Stimulated activated CD8-positive, alpha-beta memory T cell treated with anti-CD3 and anti-CD28 coated beads, Interleukin-2, amount 100 ng/mL, for 1 hour (primary cell): Measurements from ENCODE around the gene EEFSEC.

Source experiments
- DNase-seq, 2 donors: peaks; one replicate each; pipeline ENCODE4 v3.0.0-alpha.2; 2020; ENCODE audit warnings: low read depth in 2 of 2

Gene EEFSEC

DNA sequence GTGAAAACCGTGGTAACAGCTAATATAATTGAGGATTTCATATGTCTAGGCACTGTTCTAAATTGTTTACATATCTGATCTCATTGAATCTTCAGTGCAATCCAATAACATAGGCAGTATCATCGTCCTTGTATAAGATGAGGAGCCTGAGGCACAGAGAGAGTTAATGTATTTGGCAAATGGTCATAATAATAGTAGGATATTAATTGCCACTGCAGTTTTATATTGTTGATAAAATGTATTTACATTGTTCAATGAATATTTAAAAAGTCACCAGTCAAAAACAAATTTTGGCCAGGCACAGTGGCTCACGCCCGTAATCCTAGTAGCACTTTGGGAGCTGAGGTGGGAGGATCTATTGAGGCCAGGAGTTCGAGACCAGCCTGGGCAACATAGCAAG lies 88.5 kb downstream of the EEFSEC start:
- no peak for DNase-seq

DNA sequence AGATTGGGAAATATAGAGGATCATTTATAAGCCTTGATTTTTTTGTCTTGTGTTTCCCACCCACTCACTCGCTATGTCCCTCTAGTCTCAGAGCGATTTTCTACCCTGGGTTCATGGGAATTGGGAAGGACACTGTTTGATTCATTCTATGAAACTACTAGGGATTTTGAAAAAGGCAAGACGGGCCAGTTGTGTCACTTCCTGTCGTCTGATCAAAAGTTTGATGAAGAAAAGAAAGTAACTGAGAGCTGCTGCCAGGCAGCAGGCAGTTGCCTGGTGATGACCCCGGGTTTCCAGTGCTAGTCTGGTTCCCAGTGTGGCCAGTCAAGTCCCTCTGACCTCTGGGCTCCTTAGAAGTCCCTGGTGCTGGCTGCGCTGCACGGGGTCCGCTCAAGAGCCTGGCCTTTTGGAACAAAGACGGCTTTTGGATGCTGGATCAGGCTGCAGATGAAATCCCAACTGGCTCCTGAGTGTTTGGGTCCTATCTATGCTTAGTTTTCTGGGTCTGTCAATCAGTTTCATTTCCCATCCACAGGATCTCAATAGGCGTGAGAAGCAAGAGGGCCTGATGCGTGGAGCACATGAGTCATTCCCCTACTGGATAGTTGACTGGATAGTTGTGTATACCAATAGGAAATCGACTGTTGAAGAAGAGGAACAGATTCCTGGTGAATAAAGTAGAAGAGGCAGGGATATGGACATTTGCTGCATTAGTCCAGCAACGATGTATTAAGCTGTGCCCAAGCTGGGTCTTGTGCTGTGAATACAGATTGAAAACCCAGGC lies 89.7 kb downstream of the EEFSEC start:
- no peak for DNase-seq

DNA sequence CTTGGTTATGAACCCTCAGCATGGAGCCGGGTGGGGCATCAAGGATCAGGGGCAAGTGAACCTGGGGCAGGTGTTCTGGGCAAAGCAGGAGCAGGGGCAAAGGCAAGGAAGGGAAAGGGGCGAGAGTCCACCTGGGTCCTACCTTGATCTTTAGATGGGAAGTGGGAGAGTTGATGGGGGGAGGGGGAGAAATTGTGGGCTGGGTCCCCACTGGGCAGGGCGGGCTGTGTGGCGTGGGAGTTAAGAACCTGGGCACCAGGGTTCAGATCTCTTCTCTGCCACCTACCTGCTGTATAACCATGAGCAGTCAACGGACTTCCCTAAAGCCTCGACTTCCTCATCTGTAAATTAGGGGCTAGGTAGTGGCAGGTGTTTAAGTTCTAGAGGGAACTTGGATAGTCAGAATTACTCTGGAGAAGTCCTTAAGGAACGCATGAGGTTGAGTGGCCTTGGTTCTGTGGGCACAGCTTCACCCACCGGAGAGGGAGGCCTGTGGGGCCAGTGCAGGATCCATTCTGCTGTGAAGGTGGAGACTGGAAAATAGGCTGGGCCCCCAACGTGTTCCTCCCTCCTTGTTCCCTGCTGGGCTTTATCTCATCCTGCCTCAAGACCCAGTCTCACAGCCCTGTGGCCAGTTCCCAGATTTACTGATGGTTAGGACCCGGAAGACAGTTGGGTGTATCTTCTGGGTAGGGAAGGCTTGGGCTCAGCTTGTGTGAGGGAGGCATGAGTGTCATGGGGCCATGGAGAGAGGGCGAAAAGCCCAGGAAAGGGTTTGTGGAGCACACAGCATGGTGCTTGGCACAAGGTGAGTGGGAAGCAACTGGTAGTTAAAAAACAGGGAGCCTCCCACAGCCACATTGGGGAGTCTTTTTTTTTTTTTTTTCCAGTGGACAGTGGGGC lies 90.6 kb downstream of the EEFSEC start:
- no peak for DNase-seq

DNA sequence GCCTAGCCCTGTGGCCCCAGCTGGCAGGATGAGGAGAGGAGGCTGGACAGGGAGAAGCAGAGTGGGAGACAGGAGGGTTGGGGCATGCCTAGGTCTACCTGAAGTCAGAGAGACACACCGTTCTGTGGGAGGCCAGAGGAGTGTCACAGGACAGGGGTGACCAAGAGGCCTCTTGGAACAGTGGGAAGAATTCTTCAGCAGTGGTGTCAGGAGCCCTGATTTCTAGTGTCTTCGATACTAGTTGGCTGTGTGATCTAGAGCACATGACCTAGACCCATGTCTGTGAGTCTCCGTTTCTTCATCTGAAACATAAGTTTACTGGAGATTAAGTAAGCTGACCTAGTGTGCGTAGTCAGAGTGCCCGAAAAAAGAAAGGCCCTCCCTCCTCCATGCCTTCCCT lies 92.2 kb downstream of the EEFSEC start:
- no peak for DNase-seq

DNA sequence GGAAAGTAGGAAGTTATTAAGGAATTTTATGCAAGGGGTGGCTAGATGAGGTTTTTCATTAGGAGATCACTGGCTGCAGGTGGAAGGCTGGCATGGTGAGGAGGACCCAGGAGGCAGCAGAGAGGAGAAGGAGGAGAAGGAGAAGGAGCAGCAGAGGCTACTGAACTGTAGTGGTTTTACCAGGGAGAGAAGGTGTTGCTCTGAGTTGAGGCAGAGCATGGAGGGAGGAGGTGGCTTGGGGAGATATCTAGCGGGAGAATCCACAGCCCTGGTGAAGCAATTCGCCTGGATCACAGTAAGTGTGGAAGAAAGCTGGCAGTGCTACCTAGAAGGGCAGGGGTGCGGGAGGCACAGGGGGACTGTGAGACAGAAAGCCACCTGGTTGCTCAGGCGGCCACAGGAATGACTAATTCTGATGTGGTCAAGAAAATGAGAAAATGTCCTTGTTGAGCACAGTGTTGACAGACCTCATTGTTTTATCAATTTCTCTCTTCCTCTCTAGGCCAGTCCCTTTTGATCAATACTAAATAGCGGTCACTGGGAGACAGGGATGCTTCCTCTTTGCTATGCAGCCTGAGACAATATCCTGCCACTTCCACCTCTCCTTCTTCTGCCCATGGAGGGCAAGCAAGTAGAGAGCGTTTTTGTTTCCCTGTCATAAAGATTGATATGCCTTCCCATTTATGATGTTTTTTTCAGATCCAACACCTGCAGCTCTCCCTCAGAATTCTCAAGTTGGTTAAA lies 94.6 kb downstream of the EEFSEC start:
- no peak for DNase-seq

DNA sequence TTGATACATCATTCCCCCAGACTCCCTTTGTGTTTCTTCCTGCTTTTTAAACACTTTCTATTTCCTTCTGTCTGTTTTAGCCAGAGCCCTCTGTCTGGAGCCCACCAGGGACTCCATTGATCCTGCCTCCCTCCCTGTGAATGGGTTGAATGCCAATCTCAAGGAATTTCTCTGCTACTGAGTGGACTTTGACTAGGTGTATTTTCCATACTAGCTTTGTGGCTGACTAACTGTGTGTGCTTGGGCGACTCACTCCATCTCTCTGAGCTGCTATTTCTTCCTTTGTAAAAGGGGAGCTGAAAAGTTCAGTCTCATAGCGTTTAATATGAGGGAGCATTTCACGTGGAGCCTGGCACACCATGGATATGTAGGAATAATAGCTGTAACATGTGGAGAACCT lies 98.8 kb downstream of the EEFSEC start:
- DNase-seq = no peak

DNA sequence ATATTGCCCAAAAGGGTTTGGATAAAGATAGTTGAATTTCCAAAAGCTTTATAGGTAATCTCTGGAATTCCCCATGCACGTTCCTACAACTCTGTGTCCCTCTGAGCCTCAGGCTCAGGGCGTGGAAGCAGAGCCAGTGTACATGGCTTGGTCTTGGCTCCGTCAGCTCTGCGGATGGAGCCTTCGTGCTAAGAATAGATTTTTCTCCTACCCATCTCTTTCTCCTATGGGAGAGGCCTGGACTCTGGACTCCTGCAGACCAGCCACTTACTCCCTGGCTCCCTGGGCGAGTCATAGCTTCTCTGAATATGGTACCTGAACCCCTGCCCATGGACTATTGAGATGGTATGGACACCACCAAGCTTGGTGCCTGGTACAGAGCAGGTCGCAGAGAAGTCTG lies 99.9 kb downstream of the EEFSEC start:
- no peak for DNase-seq

DNA sequence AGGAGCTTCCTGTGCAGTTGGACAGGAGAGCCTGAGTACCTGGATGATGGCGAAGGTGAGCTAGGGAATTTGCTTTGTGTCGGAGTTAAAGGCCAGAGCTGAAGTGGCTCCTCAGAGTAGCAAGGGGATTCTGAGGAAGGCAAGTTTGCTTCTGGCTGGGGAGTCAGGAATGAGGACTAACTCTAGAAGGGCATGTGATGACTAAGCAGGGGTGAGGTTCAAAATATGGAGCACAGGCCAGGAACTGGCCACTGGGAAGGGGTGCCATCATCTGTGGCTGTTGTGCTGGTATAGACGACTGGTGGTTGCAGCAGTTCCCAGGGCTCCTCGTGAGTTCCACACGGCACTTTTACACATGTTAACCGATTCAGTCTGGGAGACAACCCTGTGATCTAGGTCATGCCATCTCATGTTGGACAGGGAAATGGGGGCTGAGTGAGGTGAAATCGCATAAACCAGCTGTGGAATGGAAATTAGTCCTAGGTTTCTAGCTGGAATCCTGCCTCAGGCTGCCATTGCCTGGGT lies 100.8 kb downstream of the EEFSEC start:
- DNase-seq = no peak

DNA sequence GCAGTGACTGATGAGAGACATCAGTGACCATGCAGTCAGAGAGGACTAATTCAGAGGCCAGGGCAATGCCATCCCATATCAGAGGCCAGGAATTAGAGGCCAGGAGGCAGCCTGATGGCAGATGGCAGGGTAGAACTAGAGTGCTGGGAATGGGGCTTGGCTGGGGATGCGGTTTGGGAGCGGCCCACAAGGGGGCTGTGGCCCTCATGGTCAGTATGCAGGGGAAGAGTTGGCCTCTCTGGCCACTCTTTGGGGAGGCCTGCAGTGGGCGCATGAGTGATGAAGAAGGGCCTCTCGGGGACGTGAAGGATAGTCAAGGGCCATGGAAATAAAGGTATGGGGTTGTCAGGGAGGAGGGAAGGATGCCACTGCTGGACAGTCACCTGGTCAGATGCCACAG lies 101.7 kb downstream of the EEFSEC start:
- no peak for DNase-seq

DNA sequence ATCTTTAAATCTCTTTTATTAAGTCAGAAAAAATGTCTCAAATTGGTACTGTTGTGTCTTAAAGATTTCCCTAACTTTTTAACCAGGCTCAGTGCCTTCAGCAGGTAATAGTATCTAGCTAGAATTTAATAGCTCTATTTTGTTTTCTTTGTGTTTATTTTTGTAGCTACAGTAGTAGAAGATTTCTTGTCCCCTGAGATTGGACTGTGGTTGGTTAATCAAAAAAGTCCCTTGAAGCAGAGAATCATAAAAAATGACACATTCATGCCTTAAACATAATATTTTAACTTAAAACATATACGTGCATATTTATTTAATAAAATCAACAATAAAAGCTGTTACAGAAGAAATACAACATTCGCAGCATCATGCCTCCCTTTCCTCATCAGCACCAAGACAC lies 102.8 kb downstream of the EEFSEC start:
- DNase-seq = no peak

DNA sequence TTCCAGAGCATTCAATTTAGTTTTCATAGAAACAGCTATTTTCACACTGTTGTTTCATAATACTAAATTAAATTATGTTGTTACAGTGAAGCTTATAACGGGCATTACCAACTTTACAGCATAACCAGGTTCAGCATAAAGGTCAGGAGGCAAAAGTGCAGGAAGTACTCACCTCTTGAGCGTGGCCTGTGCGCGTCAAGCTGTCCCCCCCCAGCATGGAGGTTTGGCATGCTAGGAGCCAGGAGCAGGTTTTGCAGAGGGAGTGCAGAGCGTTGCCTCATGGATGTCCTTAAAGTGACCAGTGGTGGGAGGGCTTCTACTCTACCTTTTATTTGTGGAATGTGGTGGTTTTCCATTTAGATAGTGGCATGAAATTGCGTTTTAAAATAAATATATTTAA lies 104.4 kb downstream of the EEFSEC start:
- no peak for DNase-seq

DNA sequence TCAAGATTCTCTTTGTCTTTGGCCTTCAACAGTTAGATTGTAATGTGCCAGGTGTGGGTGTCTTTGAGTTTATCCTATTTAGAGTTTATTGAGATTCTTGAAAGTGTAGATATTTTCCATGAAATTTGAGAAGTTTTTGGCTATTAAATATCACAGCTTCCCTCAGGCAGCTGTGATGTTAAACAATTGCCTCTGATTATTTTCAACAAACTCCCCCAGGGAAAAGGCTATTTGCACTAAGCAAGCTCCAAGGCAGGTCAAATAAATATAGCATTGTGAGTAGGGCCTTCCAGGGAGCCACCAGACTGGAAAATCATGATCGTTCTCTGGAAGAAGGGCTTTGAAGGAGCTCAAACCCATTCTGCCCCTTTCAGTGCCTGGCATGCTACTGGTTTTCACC lies 107.0 kb downstream of the EEFSEC start:
- no peak for DNase-seq

DNA sequence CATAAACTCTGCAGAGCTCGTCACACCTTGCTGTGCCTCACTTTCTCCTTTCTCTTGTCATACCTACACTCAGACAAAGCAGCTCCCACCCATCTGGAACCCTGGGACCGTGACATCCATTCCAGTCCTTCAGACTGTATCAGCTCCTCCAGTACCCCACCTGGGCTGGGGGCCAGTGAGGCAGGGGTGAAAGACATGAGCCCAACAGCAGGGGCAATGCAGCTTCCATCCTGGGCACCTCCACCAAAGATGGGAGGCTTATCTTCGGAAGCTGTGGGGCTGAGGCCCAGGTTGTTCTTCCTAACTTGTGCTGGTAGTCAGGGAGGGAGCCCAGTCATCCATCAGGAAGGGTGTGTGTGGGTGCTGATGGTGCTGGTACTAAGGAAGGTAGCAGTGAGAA lies 109.2 kb downstream of the EEFSEC start:
- no peak for DNase-seq

DNA sequence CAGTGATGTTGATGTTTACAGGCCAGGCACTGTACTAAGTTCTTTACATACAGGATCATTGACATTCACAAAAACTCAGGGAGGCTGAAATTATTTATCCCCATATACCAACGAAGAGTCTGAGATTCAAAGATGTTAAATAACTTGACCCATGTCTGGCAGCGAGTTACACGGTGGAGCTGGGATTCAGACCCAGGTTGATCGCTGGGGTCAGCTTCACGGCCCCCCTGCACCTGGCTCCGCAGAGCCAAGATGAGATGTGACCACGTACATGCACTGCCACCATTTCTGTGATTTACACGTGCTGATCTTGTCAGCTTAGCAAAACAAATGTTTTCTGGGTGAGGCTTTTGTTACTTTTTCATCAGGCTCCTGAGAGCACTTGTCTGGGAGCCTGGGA lies 109.8 kb downstream of the EEFSEC start:
- DNase-seq = no peak

DNA sequence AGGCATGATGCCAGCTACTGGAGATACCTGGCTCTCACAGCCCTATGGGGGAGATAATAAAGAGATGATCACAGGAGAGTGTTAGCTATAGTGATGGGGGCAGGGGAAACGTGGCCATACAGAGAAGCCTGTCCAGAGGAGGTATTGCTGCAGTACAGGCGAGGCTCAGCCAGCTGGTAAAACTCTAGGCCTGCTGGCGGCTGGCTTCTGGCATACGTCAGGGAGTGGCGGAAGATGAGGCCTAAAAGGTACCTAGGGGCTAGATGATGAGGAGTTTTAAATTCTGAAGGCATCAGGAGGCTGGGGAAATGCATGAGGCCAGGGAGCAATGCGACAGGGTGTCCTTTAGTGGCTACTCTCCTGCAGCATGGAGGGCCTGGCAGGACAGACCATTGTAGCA lies 110.7 kb downstream of the EEFSEC start:
- DNase-seq = no peak

DNA sequence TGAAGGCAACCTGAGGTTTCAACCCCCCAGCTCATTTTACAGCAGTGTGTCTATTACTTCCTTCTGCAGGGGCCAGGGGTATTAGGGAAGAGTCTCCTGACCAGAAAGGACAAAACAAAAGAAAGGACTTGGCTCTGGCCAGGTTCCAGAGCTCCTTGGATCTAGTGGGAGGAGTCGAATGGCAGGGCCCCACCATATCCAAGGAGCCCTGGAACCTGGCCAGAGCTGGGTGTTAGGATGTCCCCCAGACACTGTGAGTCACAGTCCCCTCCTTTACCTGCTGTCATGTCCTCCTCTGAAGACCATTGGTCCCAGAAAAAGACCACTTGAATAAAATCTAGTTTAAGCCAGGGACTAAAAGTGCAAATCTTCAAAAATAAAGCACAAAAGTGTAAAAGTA lies 113.2 kb downstream of the EEFSEC start:
- DNase-seq = no peak

DNA sequence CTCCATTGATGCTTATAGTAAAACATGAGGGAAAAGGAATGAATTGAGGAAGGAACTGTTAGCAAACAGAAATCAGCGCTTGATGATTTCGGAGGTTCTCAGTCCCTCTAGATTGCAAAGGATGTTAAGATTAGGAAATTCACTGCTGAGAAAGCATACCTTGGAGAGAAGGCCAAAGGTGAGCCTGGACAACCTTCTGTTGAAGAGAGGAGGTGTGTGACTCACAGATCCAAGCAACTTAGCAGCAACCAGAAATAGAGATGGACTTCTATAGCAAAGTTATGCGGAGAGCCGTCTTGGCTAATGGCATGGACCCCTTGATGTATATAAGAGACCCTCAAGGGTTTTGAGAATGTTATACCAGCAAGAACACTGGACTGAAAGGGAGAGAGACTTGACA lies 114.3 kb downstream of the EEFSEC start:
- no peak for DNase-seq

DNA sequence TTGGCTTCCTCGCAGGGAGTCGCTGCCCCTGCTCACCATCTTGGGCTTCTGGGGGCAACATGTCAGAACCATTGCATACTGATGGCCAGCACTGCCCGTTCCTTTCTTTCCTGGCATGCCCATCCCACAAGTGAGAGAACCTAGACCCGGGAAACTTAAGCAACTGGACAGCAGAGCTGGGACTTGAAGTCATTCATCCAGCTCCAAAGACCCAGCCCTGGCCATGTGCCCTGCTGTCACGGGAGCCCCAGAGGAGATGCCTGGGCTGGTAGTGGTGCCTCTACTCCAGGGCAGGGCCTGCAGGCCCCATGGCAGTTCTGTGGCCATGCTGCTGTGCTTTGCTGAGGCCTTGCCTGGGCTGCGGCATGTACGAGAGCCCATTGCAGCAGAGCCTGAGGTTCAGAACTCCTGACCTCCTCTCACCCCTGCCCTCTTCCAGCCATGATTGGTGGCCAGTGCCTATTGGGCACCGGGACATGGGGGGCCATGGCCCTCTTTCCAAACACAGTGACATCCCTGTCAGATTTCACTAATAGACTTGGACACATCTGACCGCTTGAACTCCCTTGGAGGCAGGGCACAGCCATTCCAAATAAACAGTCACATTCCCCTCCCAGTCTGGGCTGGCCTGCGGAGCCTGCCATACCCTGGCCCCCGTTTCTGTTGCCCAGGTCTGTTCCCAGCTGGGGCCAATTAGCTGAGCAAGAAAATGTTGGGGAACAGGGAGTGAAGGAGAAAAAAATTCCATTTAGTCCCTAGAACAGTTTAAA lies 115.9 kb downstream of the EEFSEC start:
- DNase-seq = no peak

DNA sequence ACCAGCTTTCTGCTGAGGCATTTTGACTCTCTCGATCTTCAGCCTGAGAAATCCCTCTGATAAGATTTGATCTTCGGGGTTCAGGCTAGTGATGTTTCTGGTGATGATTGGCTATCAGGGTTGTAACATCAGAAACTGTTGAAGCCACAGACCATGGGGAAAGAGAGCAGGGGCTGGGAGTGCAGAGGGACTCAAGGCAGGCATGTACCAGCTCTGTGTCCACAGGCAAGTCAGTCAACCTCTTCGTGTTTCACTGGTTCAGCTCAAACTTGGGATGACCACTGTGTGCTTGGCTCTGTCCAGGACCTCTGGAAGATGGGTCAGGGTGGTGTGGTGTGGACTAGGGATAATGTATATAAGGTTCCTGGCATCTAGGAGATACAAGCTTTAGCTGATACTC lies 116.5 kb downstream of the EEFSEC start:
- DNase-seq = no peak

DNA sequence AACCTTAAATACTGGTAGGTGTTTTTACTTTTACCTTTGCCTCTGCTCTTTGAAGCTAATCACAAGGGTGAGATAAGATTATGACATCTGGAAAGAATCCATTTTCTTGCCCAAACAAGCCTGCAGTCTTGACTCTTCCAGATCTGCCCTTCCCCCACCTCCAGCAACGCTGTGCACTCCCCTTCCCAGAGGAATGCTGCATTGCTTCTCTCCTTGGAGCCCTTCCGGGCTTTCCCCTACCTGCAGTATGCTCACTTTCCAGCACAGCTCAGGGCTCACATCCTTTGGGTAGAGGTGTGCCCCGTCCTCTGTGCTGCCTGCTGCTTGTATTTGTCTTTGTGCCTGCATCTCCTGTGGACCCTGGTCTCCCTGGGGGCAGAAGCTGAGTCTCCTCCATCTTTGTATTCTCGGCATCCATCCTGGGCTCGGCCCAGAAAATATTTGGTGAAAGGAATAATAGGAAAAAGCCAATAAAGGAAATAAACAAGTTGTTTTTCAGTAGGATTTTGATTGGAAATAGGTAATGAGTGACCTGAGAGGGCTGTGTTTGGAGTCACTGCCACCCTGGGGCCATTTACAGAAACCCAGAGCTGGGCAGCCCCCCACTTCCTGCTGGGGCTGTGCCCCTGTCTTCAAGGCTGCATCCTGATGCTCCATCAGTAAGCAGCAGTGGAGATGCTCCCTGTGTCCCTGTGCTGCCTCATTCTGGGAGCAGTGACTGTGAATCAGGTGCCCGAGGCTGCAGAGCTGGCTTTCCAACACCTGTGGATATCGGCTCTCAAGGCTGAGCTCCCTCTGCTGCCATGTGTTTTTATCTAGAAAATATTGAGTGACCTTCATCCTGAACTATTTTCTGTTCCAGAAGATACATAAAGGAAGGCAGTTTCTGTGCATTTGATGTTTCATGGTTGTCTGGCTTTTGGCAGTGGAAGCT lies 117.5 kb downstream of the EEFSEC start:
- DNase-seq = no peak
